WI38 (cell line): ENCODE data around the gene CCDC148.

Experiments used
- H3K4me3 ChIP-seq: 2 replicates; pipeline ENCODE4 v1.5.1; 2011; ENCODE audit warnings: low read depth, mild to moderate bottlenecking, control low read depth, low read length
- CTCF ChIP-seq: IDR thresholded peaks from 2 replicates; pipeline ENCODE4 v1.5.1; 2012; ENCODE audit warnings: low read depth, mild to moderate bottlenecking, control low read depth, low read length

The CCDC148 gene

GRCh38 chr2:158187908-158188307 lies 268.6 kb downstream of the CCDC148 start:
- H3K4me3 ChIP-seq: no peak overlapping the region
- TF ChIP-seq CTCF: no peak

GRCh38 chr2:158184556-158185343 lies 271.8 kb downstream of the CCDC148 start:
- no peak overlapping the region for H3K4me3 ChIP-seq
- TF ChIP-seq CTCF: no peak

- no peak overlapping the region for H3K4me3 ChIP-seq
- no peak for TF ChIP-seq CTCF
Measured at GRCh38 chr2:158184001-158184400, 272.6 kb downstream of the CCDC148 start.

- no peak overlapping the region for H3K4me3 ChIP-seq
- TF ChIP-seq CTCF: no peak
Measured at GRCh38 chr2:158182676-158183295, 273.8 kb downstream of the CCDC148 start.

GRCh38 chr2:158181171-158181570 lies 275.4 kb downstream of the CCDC148 start:
- TF ChIP-seq CTCF: no peak
- no peak overlapping the region for H3K4me3 ChIP-seq

GRCh38 chr2:158179660-158180059 lies 276.9 kb downstream of the CCDC148 start:
- no peak overlapping the region for H3K4me3 ChIP-seq
- TF ChIP-seq CTCF: peak; percentile 14; the same call in 1 of the 2 replicates

GRCh38 chr2:158178646-158179045 lies 277.9 kb downstream of the CCDC148 start:
- TF ChIP-seq CTCF: no peak
- no peak overlapping the region for H3K4me3 ChIP-seq
